H1 (cell line): ENCODE measurements around the gene PLXNA4. TPM values are rescaled to one million over a fixed set of nuclear protein-coding genes. Genes with fewer than 3 reads are reported as not detected.

ENCODE experiments used
- CTCF ChIA-PET: fragments of 300-600 bp; sonication (Branson Sonifier 250); formaldehyde crosslinking; loops from one replicate; lab custom pipeline; 2021; ENCODE audit not compliant: partially characterized antibody; lab: Charles Lee
- POLR2A ChIA-PET: fragments of 300-600 bp; sonication (Branson Sonifier 250); formaldehyde crosslinking; loops from one replicate; lab custom pipeline; 2021; ENCODE audit warnings: inconsistent platforms; ENCODE audit not compliant: partially characterized antibody; lab: Charles Lee
- DNase-seq, 2 experiments: peaks; one replicate each; pipeline versions ENCODE4 v3.0.0 to v3.0.0-alpha.2; 2010 to 2022; ENCODE audit warnings: low spot score in 2 of 2, low read depth in 1 of 2, mixed read lengths in 1 of 2
- FAIRE-seq: peaks from 2 replicates; lab custom pipeline; 2011; peaks lifted over from hg19 to GRCh38; lab: Jason Lieb, UNC
- H2AFZ ChIP-seq: 2 replicates; pipeline ENCODE4 v1.8.1; 2012; ENCODE audit warnings: low read length, inconsistent platforms
- H2AK5ac ChIP-seq: 2 replicates; pipeline ENCODE4 v1.6.1; 2013; ENCODE audit warnings: low read depth, low read length
- H2BK120ac ChIP-seq: replicated peaks from 2 replicates; pipeline ENCODE3; 2013; ENCODE audit warnings: low read depth, low read length, inconsistent platforms
- H2BK12ac ChIP-seq: 2 replicates; pipeline ENCODE4 v1.6.1; 2013; ENCODE audit warnings: low read depth, low read length
- H2BK15ac ChIP-seq: 2 replicates; pipeline ENCODE4 v1.6.1; 2013; ENCODE audit warnings: low read length
- H2BK20ac ChIP-seq: 2 replicates; pipeline ENCODE4 v1.6.1; 2013; ENCODE audit warnings: low read length
- H2BK5ac ChIP-seq: 2 replicates; pipeline ENCODE4 v1.6.1; 2013; ENCODE audit warnings: low read depth, low read length
- H3K14ac ChIP-seq: 2 replicates; pipeline ENCODE4 v1.6.1; 2013; ENCODE audit warnings: inconsistent platforms; ENCODE audit not compliant: insufficient read length
- H3K18ac ChIP-seq: 2 replicates; pipeline ENCODE4 v1.6.1; 2013; ENCODE audit warnings: low read length; ENCODE audit errors: extremely low read depth
- H3K23ac ChIP-seq: 2 replicates; pipeline ENCODE4 v1.6.1; 2013; ENCODE audit warnings: inconsistent platforms; ENCODE audit not compliant: insufficient read length
- H3K23me2 ChIP-seq: 2 replicates; pipeline ENCODE4 v1.6.1; 2013; ENCODE audit warnings: low read depth, low read length
- H3K27ac ChIP-seq: 2 replicates; pipeline ENCODE4 v1.6.1; 2011; ENCODE audit warnings: low read depth, low read length, inconsistent platforms
- H3K27me3 ChIP-seq, 4 experiments: replicated peaks in 1 of 4; 1 replicate in 1 of 4; 2 replicates in 3 of 4; pipeline versions ENCODE4 v1.6.1 to v1.8.1; 2011 to 2013; ENCODE audit warnings: low read length in 3 of 4, mild to moderate bottlenecking in 3 of 4, inconsistent platforms in 2 of 4, mixed read lengths in 2 of 4, moderate library complexity in 1 of 4; ENCODE audit not compliant: control insufficient read depth in 3 of 4, insufficient read depth in 3 of 4; ENCODE audit errors: extremely low read depth in 1 of 4
- H3K36me3 ChIP-seq, 4 experiments: 2 replicates each; pipeline versions ENCODE4 v1.6.1 to v1.8.1; 2011 to 2013; ENCODE audit warnings: mild to moderate bottlenecking in 4 of 4, low read length in 3 of 4, moderate library complexity in 2 of 4, control low read depth in 1 of 4, inconsistent platforms in 1 of 4; ENCODE audit not compliant: insufficient read depth in 4 of 4, control insufficient read depth in 2 of 4
- H3K4ac ChIP-seq: replicated peaks from 2 replicates; pipeline ENCODE3; 2013; ENCODE audit warnings: low read length, low read depth, mixed read lengths, inconsistent platforms; ENCODE audit not compliant: insufficient read length
- H3K4me1 ChIP-seq, 4 experiments: replicated peaks in 1 of 4; 1 replicate in 1 of 4; 2 replicates in 3 of 4; pipeline versions ENCODE4 v1.6.1 to v1.8.1; 2011 to 2013; ENCODE audit warnings: low read length in 3 of 4, inconsistent platforms in 2 of 4, mixed read lengths in 1 of 4; ENCODE audit not compliant: insufficient read depth in 4 of 4, control insufficient read depth in 3 of 4
- H3K4me2 ChIP-seq, 2 experiments: 2 replicates each; pipeline versions ENCODE4 v1.6.1 to v1.8.1; 2011 to 2013; ENCODE audit warnings: low read depth in 2 of 2, low read length in 2 of 2, control low read depth in 1 of 2, inconsistent platforms in 1 of 2, mild to moderate bottlenecking in 1 of 2; ENCODE audit not compliant: insufficient read depth in 1 of 2
- H3K4me3 ChIP-seq, 4 experiments: fragments of 200-600, 300-600 bp in 1 of 4; sonication (generic), shearing (Covaris generic), sonication (Bioruptor Twin) in 1 of 4; 2 replicates each; pipeline versions ENCODE4 v1.5.1 to v1.8.1; 2011 to 2016; ENCODE audit warnings: low read length in 4 of 4, low read depth in 3 of 4, control low read depth in 2 of 4, inconsistent platforms in 2 of 4, mild to moderate bottlenecking in 2 of 4, mixed read lengths in 1 of 4, moderate library complexity in 1 of 4; ENCODE audit not compliant: insufficient read depth in 2 of 4; ENCODE audit errors: extremely low read depth in 1 of 4
- H3K56ac ChIP-seq: replicated peaks from 2 replicates; pipeline ENCODE3; 2013; ENCODE audit warnings: low read depth, mild to moderate bottlenecking, mixed read lengths, low read length, inconsistent platforms; ENCODE audit not compliant: insufficient read length
- H3K79me1 ChIP-seq: 2 replicates; pipeline ENCODE4 v1.6.1; 2013; ENCODE audit warnings: low read depth, low read length, control low read depth
- H3K79me2 ChIP-seq, 2 experiments: 2 replicates each; pipeline versions ENCODE4 v1.6.1 to v1.8.1; 2012 to 2013; ENCODE audit warnings: low read length in 2 of 2, mild to moderate bottlenecking in 2 of 2, inconsistent platforms in 1 of 2; ENCODE audit not compliant: insufficient read depth in 2 of 2, control insufficient read depth in 1 of 2
- H3K9ac ChIP-seq, 4 experiments: replicated peaks in 1 of 4; 1 replicate in 1 of 4; 2 replicates in 3 of 4; pipeline versions ENCODE4 v1.6.1 to v1.8.1; 2011 to 2013; ENCODE audit warnings: low read depth in 3 of 4, low read length in 3 of 4, control low read depth in 2 of 4, mild to moderate bottlenecking in 2 of 4, moderate library complexity in 2 of 4, inconsistent platforms in 1 of 4; ENCODE audit errors: extremely low read depth in 1 of 4
- H3K9me3 ChIP-seq, 2 experiments: 2 replicates each; pipeline versions ENCODE4 v1.6.1 to v1.8.1; 2012 to 2013; ENCODE audit warnings: mild to moderate bottlenecking in 2 of 2, moderate library complexity in 2 of 2, control low read depth in 1 of 2, inconsistent platforms in 1 of 2, low read depth in 1 of 2, low read length in 1 of 2, mixed read lengths in 1 of 2; ENCODE audit not compliant: insufficient read depth in 2 of 2
- H4K20me1 ChIP-seq, 2 experiments: replicated peaks in 1 of 2; 2 replicates each; pipeline versions ENCODE3 to v1.8.1; 2011 to 2013; ENCODE audit warnings: inconsistent platforms in 2 of 2, low read length in 2 of 2, mild to moderate bottlenecking in 1 of 2; ENCODE audit not compliant: insufficient read depth in 2 of 2, control insufficient read depth in 1 of 2
- H4K5ac ChIP-seq: 2 replicates; pipeline ENCODE4 v1.6.1; 2013; ENCODE audit warnings: low read length, low read depth, mixed read lengths, inconsistent platforms; ENCODE audit not compliant: insufficient read length
- H4K8ac ChIP-seq: 2 replicates; pipeline ENCODE4 v1.8.0; 2013; ENCODE audit warnings: mild to moderate bottlenecking, moderate library complexity, low read length, inconsistent platforms; ENCODE audit not compliant: insufficient read depth; ENCODE audit errors: extremely low read depth
- H4K91ac ChIP-seq: replicated peaks from 2 replicates; pipeline ENCODE3; 2013; ENCODE audit warnings: low read length, mixed read lengths, inconsistent platforms; ENCODE audit not compliant: insufficient read length
- BCL11A ChIP-seq, 2 experiments: IDR thresholded peaks; one replicate each; pipeline ENCODE4 v1.6.1; 2011; ENCODE audit warnings: low read depth in 2 of 2, low read length in 2 of 2, mild to moderate bottlenecking in 2 of 2
- CTCF ChIP-seq, 3 experiments: IDR thresholded peaks; 1 replicate in 2 of 3; 2 replicates in 1 of 3; pipeline versions ENCODE4 v1.5.1 to v1.6.1; 2011; ENCODE audit warnings: low read length in 3 of 3, mild to moderate bottlenecking in 3 of 3, inconsistent platforms in 2 of 3, low read depth in 1 of 3, moderate library complexity in 1 of 3; ENCODE audit not compliant: insufficient read depth in 1 of 3; ENCODE audit errors: control extremely low read depth in 1 of 3
- HDAC6 ChIP-seq: IDR thresholded peaks from one replicate; pipeline ENCODE4 v1.7.1; 2012; ENCODE audit warnings: low read depth, mild to moderate bottlenecking, inconsistent platforms, low read length, moderate library complexity
- KDM4A ChIP-seq: IDR thresholded peaks from one replicate; pipeline ENCODE4 v1.7.1; 2012; ENCODE audit warnings: low read depth, mild to moderate bottlenecking, moderate library complexity, low read length, inconsistent platforms; ENCODE audit not compliant: severe bottlenecking
- NANOG ChIP-seq: IDR thresholded peaks from 2 replicates; pipeline ENCODE4 v1.6.1; 2011; ENCODE audit warnings: low read length, low read depth, mild to moderate bottlenecking, inconsistent platforms; ENCODE audit not compliant: insufficient read depth, poor library complexity, severe bottlenecking
- POLR2A ChIP-seq, 2 experiments: IDR thresholded peaks; 1 replicate in 1 of 2; 2 replicates in 1 of 2; pipeline ENCODE4 v1.6.1; 2011; ENCODE audit warnings: low read depth in 2 of 2, low read length in 2 of 2, mild to moderate bottlenecking in 2 of 2; ENCODE audit errors: control extremely low read depth in 1 of 2
- POU5F1 ChIP-seq: IDR thresholded peaks from 2 replicates; pipeline ENCODE4 v1.6.1; 2011; ENCODE audit warnings: low read depth, mild to moderate bottlenecking, low read length, moderate library complexity
- RAD21 ChIP-seq, 2 experiments: IDR thresholded peaks in 1 of 2; conservative IDR thresholded peaks in 1 of 2; 2 replicates each; pipeline ENCODE4 v1.6.1; 2011; ENCODE audit warnings: low read depth in 2 of 2, low read length in 2 of 2, improper control_type of control experiment in 1 of 2, inconsistent platforms in 1 of 2, mild to moderate bottlenecking in 1 of 2, moderate library complexity in 1 of 2
- TAF7 ChIP-seq: optimal IDR thresholded peaks from 2 replicates; pipeline ENCODE3; 2011; ENCODE audit warnings: low read depth, mild to moderate bottlenecking, inconsistent platforms, low read length, moderate library complexity, borderline replicate concordance
- WGBS, 2 experiments: shearing (Covaris generic) in 1 of 2; methylation state at CpG; one replicate each; pipeline versions ENCODE4 v1.1.6 to v1.1.7; 2013 to 2015; ENCODE audit warnings: low lambda C conversion rate in 2 of 2, mixed read lengths in 2 of 2, inconsistent platforms in 1 of 2, low coverage in 1 of 2, missing lambda C conversion rate in 1 of 2; ENCODE audit not compliant: insufficient replicate concordance in 2 of 2, insufficient coverage in 1 of 2, insufficient read length in 1 of 2; ENCODE audit errors: extremely low coverage in 1 of 2, missing lambda C conversion rate in 1 of 2; 5-methylcytosine and 5-hydroxymethylcytosine counted together
- polyA plus RNA-seq, 7 experiments: library from polyadenylated mRNA; depleted of rRNA in 3 of 7; stranded (reverse) in 5 of 7; unstranded in 2 of 7; fragments of >200 nt in 5 of 7; fragments of 200-250 nt in 2 of 7; gene quantifications; 1 replicate in 5 of 7; 2 replicates in 1 of 7; 4 replicates in 1 of 7; pipeline versions ENCODE4 v1.2.1 to v1.2.3, GENCODE V29; 2011 to 2013; ENCODE audit warnings: missing spikeins in 2 of 7, mixed read lengths in 2 of 7
- total RNA-seq: library from RNA; stranded (reverse); fragmentation: NEBNext Ultra II Directional; extraction: Animal tissue kit (Norgen Biotek cat#: 25700); gene quantifications from 2 replicates; pipeline ENCODE4 v1.2.1, GENCODE V29; 2021

The PLXNA4 gene
- total and polyA plus RNA-seq, 2 of the 8 experiments (the other 6 are each of a cell fraction or from before 2014, with no cell fraction given) = 0.76 to 0.79 TPM

DNA sequence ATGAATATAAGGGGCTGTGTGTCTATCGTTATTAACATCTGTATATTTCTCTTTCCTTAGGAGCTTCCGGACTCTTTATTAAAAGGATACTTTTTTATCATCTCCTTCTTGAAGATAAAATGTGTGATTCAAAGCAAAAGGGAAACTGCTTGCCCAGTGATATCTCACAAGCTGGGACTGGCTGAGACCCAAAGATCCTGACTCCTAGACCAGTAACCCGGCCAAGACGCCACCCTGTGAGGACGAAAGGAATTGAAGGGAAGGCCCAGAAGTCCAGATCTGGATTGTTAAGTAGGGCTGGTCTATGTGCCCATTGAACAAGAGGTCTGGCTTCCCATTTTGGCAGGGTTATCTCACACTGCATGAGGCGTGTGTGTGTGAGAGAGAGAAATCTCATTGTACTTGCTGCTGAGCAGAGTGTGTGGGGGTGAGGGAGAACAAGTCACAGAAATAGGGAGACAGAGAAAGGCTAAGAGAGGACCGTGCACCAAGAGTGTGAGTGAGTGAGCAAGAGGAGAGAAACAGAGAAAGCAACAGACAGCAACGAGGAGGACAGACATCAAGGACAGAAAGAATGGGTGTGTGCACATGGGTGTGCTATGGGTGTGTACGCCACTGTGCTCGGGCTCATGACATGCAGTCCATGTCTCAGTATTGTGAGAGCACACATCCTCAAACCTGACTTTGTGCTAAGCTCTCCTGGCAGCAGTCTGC, 75.4 kb downstream of the PLXNA4 start:
- H3K56ac ChIP-seq = no peak overlapping the region
- no peak overlapping the region for H3K27ac ChIP-seq
- 72% methylated on average over 10 of the region's 10 CpGs; no CpG with 5 or more reads in 1 of the 2 experiments for WGBS, 2 experiments
- no peak overlapping the region for H2BK5ac ChIP-seq
- no peak overlapping the region for H3K9ac ChIP-seq
- POLR2A ChIA-PET = interaction anchor here (0.9 kb wide), 1 partner anchor 106 kb away, joined by 3 read pairs; no protein-coding TSS in a partner anchor
- H4K91ac ChIP-seq = no peak overlapping the region
- no peaks in the 10 kb centered on the region for H3K4me1 ChIP-seq
- no peaks in the 10 kb centered on the region for H3K9me3 ChIP-seq
- no peak overlapping the region for H2BK120ac ChIP-seq
- CTCF ChIA-PET = interaction anchor here (0.7 to 2.8 kb wide), 29 partner anchors 10 to 813 kb away, joined by 3 to 10 read pairs (median 4); no protein-coding TSS in a partner anchor
- no peak overlapping the region for H4K5ac ChIP-seq
- no peaks in the 10 kb centered on the region for H4K20me1 ChIP-seq
- no peak overlapping the region; a peak in 1 of 4 replicates for H3K4me2 ChIP-seq
- no peak overlapping the region; the same call in 1 of the 2 replicates for H2BK15ac ChIP-seq
- H4K8ac ChIP-seq = no peak overlapping the region
- no peak overlapping the region for H3K18ac ChIP-seq
- no peak overlapping the region for H3K23ac ChIP-seq
- H3K27me3 ChIP-seq = no peaks in the 10 kb centered on the region; a peak in 1 of 7 replicates
- no peak overlapping the region for H2AK5ac ChIP-seq
- no peak overlapping the region for H3K14ac ChIP-seq
- no peaks in the 10 kb centered on the region for H3K36me3 ChIP-seq
- no peak overlapping the region for H2AFZ ChIP-seq
- H3K4me3 ChIP-seq = no peak overlapping the region
- no peaks in the 10 kb centered on the region for H3K79me2 ChIP-seq
- H2BK12ac ChIP-seq = peak overlapping the region; percentile 72; the same call in 1 of the 2 replicates
- H3K23me2 ChIP-seq = no peaks in the 10 kb centered on the region
- FAIRE-seq (no peak), DNase-seq (peak in 1 of 2 experiments; percentile 54)
- no peak overlapping the region for H3K4ac ChIP-seq
- H3K79me1 ChIP-seq = no peaks in the 10 kb centered on the region
- no peak overlapping the region for H2BK20ac ChIP-seq
- TF ChIP-seq TAF7 (no peak), CTCF (IDR thresholded peaks at IDR 0.05; ENCODE audit: control extremely low read depth in 1 of 3, insufficient read depth in 1 of 3, low read depth in 1 of 3, low read length in 3 of 3) (peak; percentile 64 to 76 (median 68)), BCL11A (IDR thresholded peaks at IDR 0.05; ENCODE audit: low read depth in 2 of 2, low read length in 2 of 2) (no peak), POLR2A (IDR thresholded peaks at IDR 0.05; ENCODE audit: control extremely low read depth in 1 of 2, low read depth in 2 of 2, low read length in 2 of 2) (no peak), NANOG (no peak), POU5F1 (no peak), KDM4A (no peak), RAD21 (IDR thresholded peaks at IDR 0.05 in 1 of 2, conservative IDR thresholded peaks at IDR 0.05 in 1 of 2; ENCODE audit: low read depth in 2 of 2, low read length in 2 of 2) (peak; percentile 67 to 82), HDAC6 (no peak)
